Effector memory CD8-positive, alpha-beta T cell (primary cell): ENCODE results near the gene C5orf34.
A peak's percentile ranks its signal among the peaks of the same experiment; 100 is the strongest.
"Not testable (repeated sequence)": the region's sequence is repeated elsewhere in the genome, so short reads cannot be mapped to it uniquely, and the experiment has no call there.

Experiments
- ATAC-seq: fragments of 150-1000 bp; cut with Tn5 transposase; replicated peaks from 2 replicates; pipeline ENCODE4 v1.10.0; 2021; ENCODE audit warnings: mild to moderate bottlenecking, moderate library complexity
- DNase-seq, 3 experiments: peaks; one replicate each; pipeline ENCODE4 v3.0.0; 2021
- H3K27ac Mint-ChIP-seq, 2 donors: one replicate each; pipeline ENCODE4 v1.8.0; 2022; ENCODE audit warnings: mild to moderate bottlenecking in 2 of 2, mixed read lengths in 2 of 2, moderate library complexity in 2 of 2
- H3K27me3 Mint-ChIP-seq, 2 donors: one replicate each; pipeline ENCODE4 v1.8.0; 2022; ENCODE audit warnings: mixed read lengths in 2 of 2
- H3K36me3 Mint-ChIP-seq: one replicate; pipeline ENCODE4 v1.8.0; 2022; ENCODE audit warnings: mild to moderate bottlenecking, moderate library complexity, mixed read lengths; ENCODE audit not compliant: insufficient read depth
- H3K4me1 Mint-ChIP-seq, 2 donors: one replicate each; pipeline ENCODE4 v1.8.0; 2022; ENCODE audit warnings: low read depth in 2 of 2, mixed read lengths in 2 of 2
- H3K4me3 Mint-ChIP-seq, 2 donors: one replicate each; pipeline ENCODE4 v1.8.0; 2022; ENCODE audit warnings: mild to moderate bottlenecking in 2 of 2, mixed read lengths in 2 of 2, moderate library complexity in 2 of 2
- H3K9me3 Mint-ChIP-seq, 2 donors: one replicate each; pipeline ENCODE4 v1.8.0; 2022; ENCODE audit warnings: mixed read lengths in 2 of 2

Gene C5orf34

DNA sequence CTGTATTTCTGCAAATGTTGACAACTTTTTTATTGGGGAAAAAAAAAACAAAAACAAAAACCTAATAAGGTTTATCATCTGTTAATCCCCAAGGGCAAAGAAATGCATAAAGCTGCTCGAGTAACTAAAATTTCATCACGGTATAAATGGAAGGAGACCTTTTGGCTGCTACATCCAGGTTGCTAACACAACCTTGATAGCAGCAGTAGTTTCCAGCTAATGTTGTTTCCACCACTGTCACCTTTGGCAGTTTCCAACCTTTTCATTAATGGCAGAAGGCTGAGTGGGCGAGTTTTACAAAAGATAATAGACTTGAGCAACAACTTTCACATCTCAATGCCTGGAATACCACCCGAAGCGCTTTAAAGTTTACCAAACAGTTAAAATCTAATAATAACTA is 33.4 kb upstream of the C5orf34 start:
- Mint-ChIP-seq H3K4me3 (no peak overlapping the region), H3K27ac (no peak overlapping the region), H3K36me3 (peaks cover 59% of the 10 kb centered on the region)

DNA sequence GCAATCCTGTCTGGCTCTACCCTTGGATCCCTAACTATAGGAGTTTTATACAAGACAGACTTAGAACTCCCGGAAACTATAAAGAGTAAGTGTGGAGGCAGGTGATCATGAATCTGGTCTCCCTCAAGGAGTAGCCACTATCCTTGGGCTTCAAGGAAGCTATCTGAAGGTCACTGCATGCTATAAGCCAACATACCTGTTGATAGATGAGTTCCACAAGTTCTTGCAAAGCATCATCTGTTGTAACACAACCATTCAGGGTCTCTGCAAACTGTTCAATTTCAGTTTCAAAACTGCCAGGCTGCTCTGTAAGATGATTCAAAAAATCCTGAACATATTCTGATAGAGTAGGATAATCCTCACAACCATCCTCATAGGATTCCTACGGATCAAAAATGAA is 32.6 kb upstream of the C5orf34 start:
- no peak for DNase-seq
- H3K9me3 Mint-ChIP-seq = no peaks in the 10 kb centered on the region
- no peak overlapping the region for H3K4me3 Mint-ChIP-seq
- peaks cover 14 to 36% of the 10 kb centered on the region in 2 donors for H3K4me1 Mint-ChIP-seq
- H3K27ac Mint-ChIP-seq = no peak overlapping the region
- H3K27me3 Mint-ChIP-seq = no peaks in the 10 kb centered on the region
- no peak for ATAC-seq
- H3K36me3 Mint-ChIP-seq = peaks cover 68% of the 10 kb centered on the region

More for the DNA sequence above, 33.4 kb upstream of the C5orf34 start:
- H3K9me3 Mint-ChIP-seq = no peaks in the 10 kb centered on the region
- DNase-seq = no peak
- peaks cover 14 to 32% of the 10 kb centered on the region in 2 donors for H3K4me1 Mint-ChIP-seq
- no peaks in the 10 kb centered on the region for H3K27me3 Mint-ChIP-seq
- no peak for ATAC-seq

GRCh38 chr5:43543434-43543833 is 28.5 kb upstream of the C5orf34 start:
- Mint-ChIP-seq H3K27ac (no peak overlapping the region), H3K4me3 (no peak overlapping the region), H3K4me1 (peaks cover 10 to 28% of the 10 kb centered on the region in 2 donors), H3K9me3 (no peaks in the 10 kb centered on the region), H3K27me3 (no peaks in the 10 kb centered on the region), H3K36me3 (peaks cover 78% of the 10 kb centered on the region)
- DNase-seq (no peak), ATAC-seq (no peak)

- Mint-ChIP-seq H3K36me3 (peaks cover 81% of the 10 kb centered on the region), H3K4me3 (no peak overlapping the region), H3K27ac (no peak overlapping the region), H3K27me3 (no peaks in the 10 kb centered on the region), H3K4me1 (peaks cover 13 to 21% of the 10 kb centered on the region in 2 donors), H3K9me3 (no peaks in the 10 kb centered on the region)
- ATAC-seq = no peak
- no peak for DNase-seq
Measured at GRCh38 chr5:43540746-43541145, 25.8 kb upstream of the C5orf34 start.

DNA sequence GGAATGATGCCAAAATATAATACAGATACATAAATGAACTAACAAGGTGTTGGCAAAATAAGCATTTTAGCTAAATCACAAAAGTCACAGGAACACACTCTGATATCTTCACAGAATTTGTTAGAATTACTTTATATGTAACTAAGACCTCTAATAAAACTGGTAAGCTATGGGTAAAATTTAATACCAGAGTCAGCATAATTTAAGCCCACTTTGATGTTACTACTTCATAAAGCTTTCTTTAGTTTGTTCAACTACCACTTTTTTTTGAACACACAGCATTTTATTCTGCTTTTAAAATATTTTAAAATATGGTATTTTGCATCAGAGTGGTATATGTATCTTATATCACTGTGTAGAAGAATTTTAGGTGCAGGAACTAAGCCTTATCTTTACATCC is 22.0 kb upstream of the C5orf34 start:
- Mint-ChIP-seq H3K4me3 (no peak overlapping the region), H3K4me1 (peaks cover 2 to 11% of the 10 kb centered on the region in 2 donors), H3K36me3 (peaks cover 85% of the 10 kb centered on the region), H3K9me3 (no peaks in the 10 kb centered on the region), H3K27me3 (no peaks in the 10 kb centered on the region), H3K27ac (no peak overlapping the region)
- DNase-seq (no peak), ATAC-seq (no peak)

DNA sequence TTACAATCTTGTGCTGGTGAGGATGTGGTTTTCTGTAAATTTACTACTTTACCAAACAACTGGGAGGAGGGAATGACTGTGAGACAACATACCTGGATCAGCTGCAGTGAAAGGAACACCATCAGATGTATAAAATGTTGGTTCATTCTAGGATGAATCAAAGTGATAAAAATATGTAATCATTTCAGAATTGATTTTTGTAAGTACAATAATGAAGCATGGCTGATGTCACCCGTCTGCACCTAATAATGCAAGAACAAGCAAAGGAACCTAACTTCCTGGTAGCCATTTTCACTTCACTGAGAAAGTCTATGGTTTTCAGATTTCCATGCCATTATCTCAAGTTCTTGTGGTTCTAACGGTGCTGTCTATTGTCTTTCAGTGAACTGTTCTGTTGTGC is 18.7 kb upstream of the C5orf34 start:
- DNase-seq (no peak), ATAC-seq (no peak)
- Mint-ChIP-seq H3K9me3 (no peaks in the 10 kb centered on the region), H3K4me1 (peaks cover 2 to 9% of the 10 kb centered on the region in 2 donors), H3K27me3 (no peaks in the 10 kb centered on the region), H3K27ac (no peak overlapping the region), H3K4me3 (no peak overlapping the region), H3K36me3 (peaks cover 93% of the 10 kb centered on the region)

DNA sequence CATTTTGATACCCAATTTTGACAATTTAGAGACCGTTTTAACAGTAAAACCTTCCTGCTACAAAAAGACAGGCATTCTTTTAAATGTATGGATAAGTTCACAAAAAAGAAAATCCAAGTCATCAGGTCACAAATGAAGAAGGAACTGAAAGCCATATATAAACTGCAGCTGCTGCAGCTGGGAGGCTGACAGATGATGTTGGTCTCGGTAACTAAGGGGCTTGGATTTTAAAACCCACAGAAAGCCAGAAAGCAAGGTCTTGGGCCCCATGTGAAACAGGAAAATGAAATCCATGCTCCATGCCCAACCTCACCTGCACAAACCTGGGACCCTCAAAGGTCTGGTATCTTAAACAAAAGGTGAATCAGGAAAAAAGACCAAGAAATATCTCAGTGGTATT is 15.7 kb upstream of the C5orf34 start:
- H3K4me3 Mint-ChIP-seq = no peak overlapping the region
- no peaks in the 10 kb centered on the region for H3K27me3 Mint-ChIP-seq
- peaks cover 0 to 9% of the 10 kb centered on the region in 2 donors for H3K4me1 Mint-ChIP-seq
- peaks cover 80% of the 10 kb centered on the region for H3K36me3 Mint-ChIP-seq
- ATAC-seq = no peak
- no peak overlapping the region for H3K27ac Mint-ChIP-seq
- H3K9me3 Mint-ChIP-seq = no peaks in the 10 kb centered on the region
- no peak for DNase-seq

DNA sequence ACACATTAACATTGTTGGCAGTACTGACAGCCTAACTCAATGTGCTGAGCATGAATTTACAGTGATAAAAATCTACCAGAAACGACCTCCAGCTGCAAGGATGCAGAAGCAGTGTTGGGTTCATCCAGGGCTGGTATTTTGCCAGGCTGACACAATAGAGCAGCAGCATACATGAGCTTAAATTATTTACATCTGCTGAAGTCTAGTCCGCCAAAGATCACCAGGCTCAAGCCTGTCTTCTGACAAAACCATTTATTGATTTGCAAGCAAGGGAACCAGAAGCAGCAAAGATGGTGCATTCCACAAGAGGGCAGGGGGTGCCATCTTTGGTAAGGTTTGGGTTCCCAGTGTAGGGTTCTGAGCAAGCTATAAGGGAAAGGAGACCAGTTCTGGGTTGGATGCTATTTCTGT is 8.7 kb upstream of the C5orf34 start:
- ATAC-seq = no peak
- Mint-ChIP-seq H3K36me3 (peaks cover 15% of the 10 kb centered on the region), H3K4me1 (no peaks in the 10 kb centered on the region), H3K4me3 (no peak overlapping the region), H3K9me3 (no peaks in the 10 kb centered on the region), H3K27me3 (no peaks in the 10 kb centered on the region), H3K27ac (peak overlapping the region in 1 of 2 donors; percentile 57)
- no peak for DNase-seq

DNA sequence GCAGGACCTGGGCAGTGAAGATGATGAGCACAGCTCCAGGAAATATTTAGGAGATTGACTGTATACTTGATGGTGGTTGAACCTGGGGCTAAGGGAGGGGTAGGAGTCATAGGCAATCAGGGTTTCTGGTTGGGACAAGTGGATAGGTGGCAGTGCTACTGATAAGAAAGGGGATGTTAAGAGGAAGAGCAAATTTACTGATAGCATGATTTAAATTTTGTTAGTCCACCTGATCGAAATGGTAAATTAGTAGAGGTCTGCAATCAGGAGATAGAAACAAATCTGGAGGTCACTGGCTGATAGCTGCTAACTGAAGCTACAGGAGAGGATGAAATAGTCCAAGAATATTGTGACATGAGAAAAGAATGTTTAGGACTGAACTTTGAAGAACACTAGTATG is 5.7 kb upstream of the C5orf34 start:
- Mint-ChIP-seq H3K4me1 (peaks cover 0 to 6% of the 10 kb centered on the region in 2 donors), H3K9me3 (no peaks in the 10 kb centered on the region), H3K4me3 (no peak overlapping the region), H3K36me3 (peaks cover 4% of the 10 kb centered on the region), H3K27me3 (no peaks in the 10 kb centered on the region), H3K27ac (no peak overlapping the region)
- DNase-seq (no peak), ATAC-seq (no peak)

DNA sequence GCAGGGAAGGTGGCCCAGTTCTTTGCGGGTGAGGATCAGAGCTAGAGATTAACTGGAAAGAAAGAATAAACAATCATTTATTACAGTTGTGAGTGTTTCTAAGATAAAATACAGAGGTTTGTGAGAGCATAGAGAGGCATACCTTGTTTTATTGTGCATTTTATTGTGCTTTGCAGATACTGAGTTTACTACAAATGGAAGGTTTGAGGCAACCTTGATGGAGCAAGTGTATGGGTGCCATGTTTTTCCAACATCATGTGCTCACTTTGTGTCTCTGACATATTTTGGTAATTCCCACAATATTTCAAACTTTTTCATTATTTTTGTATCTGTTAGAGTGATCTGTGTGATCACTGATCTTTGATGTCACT is 715 bp upstream of the C5orf34 start:
- H3K36me3 Mint-ChIP-seq = peaks cover 8% of the 10 kb centered on the region
- ATAC-seq = no peak
- peak overlapping the region; percentile 88 to 95 for H3K27ac Mint-ChIP-seq
- peak overlapping the region; percentile 86 to 91 for H3K4me3 Mint-ChIP-seq
- no peaks in the 10 kb centered on the region for H3K9me3 Mint-ChIP-seq
- H3K4me1 Mint-ChIP-seq = peaks cover 13 to 24% of the 10 kb centered on the region in 2 donors
- DNase-seq = no peak
- H3K27me3 Mint-ChIP-seq = no peaks in the 10 kb centered on the region

- Mint-ChIP-seq H3K4me3 (peak overlapping the region; percentile 86 to 91), H3K27me3 (no peaks in the 10 kb centered on the region), H3K4me1 (peaks cover 13 to 24% of the 10 kb centered on the region in 2 donors), H3K27ac (peak overlapping the region; percentile 88 to 95), H3K36me3 (peaks cover 10% of the 10 kb centered on the region), H3K9me3 (no peaks in the 10 kb centered on the region)
- peak; percentile 47 for ATAC-seq
- no peak for DNase-seq
Measured at GRCh38 chr5:43514471-43514815, 505 bp downstream of the C5orf34 start.

DNA sequence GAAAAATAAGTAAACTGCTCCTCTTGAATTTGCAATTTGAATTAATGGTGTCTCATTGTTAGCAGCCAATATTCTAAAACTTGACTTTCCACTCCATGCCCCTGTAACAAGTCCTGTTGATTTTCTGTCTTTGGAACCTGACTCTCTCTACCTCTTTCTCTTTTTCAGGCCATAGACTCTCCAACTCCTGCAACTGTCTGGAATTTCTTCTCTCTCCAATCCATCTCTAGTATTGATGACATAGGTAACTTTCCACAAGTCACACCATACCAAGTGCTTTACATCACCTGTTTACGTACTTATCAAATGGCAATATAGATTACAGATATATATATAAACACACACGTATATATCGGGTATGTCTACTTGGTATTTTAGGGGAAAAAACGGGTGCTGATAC is 923 bp downstream of the C5orf34 start:
- Mint-ChIP-seq H3K27ac (peak overlapping the region; percentile 88 to 95), H3K4me1 (peaks cover 13 to 24% of the 10 kb centered on the region in 2 donors), H3K27me3 (no peaks in the 10 kb centered on the region), H3K36me3 (peaks cover 8% of the 10 kb centered on the region), H3K4me3 (peak overlapping the region; percentile 86 to 91), H3K9me3 (no peaks in the 10 kb centered on the region)
- ATAC-seq = no peak
- no peak for DNase-seq

- not testable (repeated sequence) for H3K9me3 Mint-ChIP-seq, H3K4me3 Mint-ChIP-seq, H3K27ac Mint-ChIP-seq, DNase-seq, ATAC-seq, H3K27me3 Mint-ChIP-seq
- peaks cover 12% of the 10 kb centered on the region for H3K36me3 Mint-ChIP-seq
- H3K4me1 Mint-ChIP-seq = peaks cover 13 to 19% of the 10 kb centered on the region in 2 donors
Measured at GRCh38 chr5:43511062-43511461, 3.9 kb downstream of the C5orf34 start.

GRCh38 chr5:43498581-43498980 is 16.4 kb downstream of the C5orf34 start:
- ATAC-seq (no peak), DNase-seq (no peak)
- Mint-ChIP-seq H3K4me1 (peaks cover 0 to 2% of the 10 kb centered on the region in 2 donors), H3K27me3 (no peaks in the 10 kb centered on the region), H3K9me3 (no peaks in the 10 kb centered on the region), H3K4me3 (no peak overlapping the region), H3K27ac (no peak overlapping the region), H3K36me3 (no peaks in the 10 kb centered on the region)
